ENCODE results near the gene CTNNA2. TPM values are rescaled to one million over a fixed set of nuclear protein-coding genes. Genes with fewer than 3 reads are reported as not detected.

The CTNNA2 gene
- total RNA-seq, 5 donors from 2014 or later (not counting 1 experiment from before 2014, with no cell fraction given): not detected

- Mint-ChIP-seq H3K27me3 (no peaks in the 10 kb centered on the region), H3K27ac (no peak overlapping the region), H3K36me3 (no peaks in the 10 kb centered on the region), H3K9me3 (peaks cover 3 to 27% (median 14%) of the 10 kb centered on the region in 3 donors), H3K4me1 (no peaks in the 10 kb centered on the region), H3K4me3 (no peak overlapping the region)
- no peak for DNase-seq
- no peak for ATAC-seq (replicated peaks in 1 of 4)
- H3K4me1 ChIP-seq (ENCODE audit: control insufficient read depth in 1 of 2, extremely low read depth in 1 of 2, insufficient read depth in 2 of 2, low read length in 2 of 2): no peaks in the 10 kb centered on the region
- no peaks in the 10 kb centered on the region for H3K36me3 ChIP-seq (ENCODE audit: control insufficient read depth in 2 of 2, extremely low read depth in 1 of 2, insufficient read depth in 1 of 2, low read length in 1 of 2)
- H3K9me3 ChIP-seq: peaks cover 2% of the 10 kb centered on the region
- CTCF ChIA-PET: no interaction called here
- POLR2A ChIA-PET: no interaction called here
- H3K27me3 ChIP-seq (replicated peaks in 1 of 2; ENCODE audit: control insufficient read depth in 2 of 2, extremely low read depth in 1 of 2, insufficient read depth in 2 of 2, low read length in 1 of 2): no peaks in the 10 kb centered on the region
- H3K4me3 ChIP-seq (ENCODE audit: control insufficient read depth in 1 of 2, extremely low read depth in 1 of 2, low read length in 1 of 2): no peak overlapping the region
- H3K27ac ChIP-seq (ENCODE audit: low read length): no peak overlapping the region
- 72% methylated on average over 5 of the region's 5 CpGs for WGBS (ENCODE audit: insufficient coverage)
These were observed 1035.6 kb downstream of the CTNNA2 start for GRCh38 chr2:80548469-80548868.

- no peaks in the 10 kb centered on the region for H3K27me3 ChIP-seq (replicated peaks in 1 of 2; ENCODE audit: control insufficient read depth in 2 of 2, extremely low read depth in 1 of 2, insufficient read depth in 2 of 2, low read length in 1 of 2)
- no peak overlapping the region for H3K4me3 ChIP-seq (ENCODE audit: control insufficient read depth in 1 of 2, extremely low read depth in 1 of 2, low read length in 1 of 2)
- no peaks in the 10 kb centered on the region for H3K4me1 Mint-ChIP-seq
- H3K27me3 Mint-ChIP-seq: no peaks in the 10 kb centered on the region
- H3K4me1 ChIP-seq (ENCODE audit: control insufficient read depth in 1 of 2, extremely low read depth in 1 of 2, insufficient read depth in 2 of 2, low read length in 2 of 2): no peaks in the 10 kb centered on the region
- CTCF ChIA-PET: no interaction called here
- H3K36me3 ChIP-seq (ENCODE audit: control insufficient read depth in 2 of 2, extremely low read depth in 1 of 2, insufficient read depth in 1 of 2, low read length in 1 of 2): no peaks in the 10 kb centered on the region
- H3K27ac Mint-ChIP-seq: no peak overlapping the region
- peaks cover 3 to 20% (median 14%) of the 10 kb centered on the region in 3 donors for H3K9me3 Mint-ChIP-seq
- H3K27ac ChIP-seq (ENCODE audit: low read length): no peak overlapping the region
- H3K4me3 Mint-ChIP-seq: no peak overlapping the region
- no peaks in the 10 kb centered on the region for H3K9me3 ChIP-seq
- POLR2A ChIA-PET: no interaction called here
- ATAC-seq (replicated peaks in 1 of 4): no peak
- no peak for DNase-seq
- no CpG with 5 or more reads among the region's 3 CpGs for WGBS (ENCODE audit: insufficient coverage)
- H3K36me3 Mint-ChIP-seq: no peaks in the 10 kb centered on the region
These were observed 1037.0 kb downstream of the CTNNA2 start for GRCh38 chr2:80549901-80550300.

GRCh38 chr2:80560326-80560725, 1047.5 kb downstream of the CTNNA2 start:
- peaks cover 10 to 20% (median 16%) of the 10 kb centered on the region in 3 donors for H3K9me3 Mint-ChIP-seq
- H3K27ac Mint-ChIP-seq: no peak overlapping the region
- H3K27me3 Mint-ChIP-seq: no peaks in the 10 kb centered on the region
- H3K27ac ChIP-seq (ENCODE audit: low read length): no peak overlapping the region
- DNase-seq (no peak), ATAC-seq (replicated peaks in 1 of 4) (no peak)
- no peaks in the 10 kb centered on the region for H3K9me3 ChIP-seq
- H3K4me1 Mint-ChIP-seq: no peaks in the 10 kb centered on the region
- H3K36me3 Mint-ChIP-seq: no peaks in the 10 kb centered on the region
- no peak overlapping the region for H3K4me3 ChIP-seq (ENCODE audit: control insufficient read depth in 1 of 2, extremely low read depth in 1 of 2, low read length in 1 of 2)
- CTCF ChIA-PET: no interaction called here
- H3K4me3 Mint-ChIP-seq: no peak overlapping the region
- H3K36me3 ChIP-seq (ENCODE audit: control insufficient read depth in 2 of 2, extremely low read depth in 1 of 2, insufficient read depth in 1 of 2, low read length in 1 of 2): no peaks in the 10 kb centered on the region
- H3K27me3 ChIP-seq (replicated peaks in 1 of 2; ENCODE audit: control insufficient read depth in 2 of 2, extremely low read depth in 1 of 2, insufficient read depth in 2 of 2, low read length in 1 of 2): no peaks in the 10 kb centered on the region
- POLR2A ChIA-PET: no interaction called here
- 29% methylated on average over 3 of the region's 4 CpGs for WGBS (ENCODE audit: insufficient coverage)
- H3K4me1 ChIP-seq (ENCODE audit: control insufficient read depth in 1 of 2, extremely low read depth in 1 of 2, insufficient read depth in 2 of 2, low read length in 2 of 2): no peaks in the 10 kb centered on the region

GRCh38 chr2:80568011-80568410, 1055.2 kb downstream of the CTNNA2 start:
- no CpG with 5 or more reads among the region's 3 CpGs for WGBS (ENCODE audit: insufficient coverage)
- Histone ChIP-seq H3K9me3 (no peaks in the 10 kb centered on the region), H3K4me1 (ENCODE audit: control insufficient read depth in 1 of 2, extremely low read depth in 1 of 2, insufficient read depth in 2 of 2, low read length in 2 of 2) (no peaks in the 10 kb centered on the region), H3K27me3 (replicated peaks in 1 of 2; ENCODE audit: control insufficient read depth in 2 of 2, extremely low read depth in 1 of 2, insufficient read depth in 2 of 2, low read length in 1 of 2) (no peaks in the 10 kb centered on the region), H3K27ac (ENCODE audit: low read length) (no peak overlapping the region), H3K36me3 (ENCODE audit: control insufficient read depth in 2 of 2, extremely low read depth in 1 of 2, insufficient read depth in 1 of 2, low read length in 1 of 2) (no peaks in the 10 kb centered on the region), H3K4me3 (ENCODE audit: control insufficient read depth in 1 of 2, extremely low read depth in 1 of 2, low read length in 1 of 2) (no peak overlapping the region)
- no peak for DNase-seq
- Mint-ChIP-seq H3K9me3 (peaks cover 19 to 21% (median 20%) of the 10 kb centered on the region in 3 donors), H3K36me3 (no peaks in the 10 kb centered on the region), H3K4me1 (no peaks in the 10 kb centered on the region), H3K4me3 (no peak overlapping the region), H3K27me3 (no peaks in the 10 kb centered on the region), H3K27ac (no peak overlapping the region)
- no peak for ATAC-seq (replicated peaks in 1 of 4)
- ChIA-PET CTCF (no interaction called here), POLR2A (no interaction called here)

GRCh38 chr2:80573167-80573566, 1060.3 kb downstream of the CTNNA2 start:
- DNase-seq (no peak), ATAC-seq (replicated peaks in 1 of 4) (no peak)
- Mint-ChIP-seq H3K4me3 (no peak overlapping the region), H3K36me3 (no peaks in the 10 kb centered on the region), H3K27me3 (no peaks in the 10 kb centered on the region), H3K4me1 (no peaks in the 10 kb centered on the region), H3K9me3 (peaks cover 9 to 17% (median 14%) of the 10 kb centered on the region in 3 donors), H3K27ac (no peak overlapping the region)
- H3K4me3 ChIP-seq (ENCODE audit: control insufficient read depth in 1 of 2, extremely low read depth in 1 of 2, low read length in 1 of 2): no peak overlapping the region
- H3K27me3 ChIP-seq (replicated peaks in 1 of 2; ENCODE audit: control insufficient read depth in 2 of 2, extremely low read depth in 1 of 2, insufficient read depth in 2 of 2, low read length in 1 of 2): no peaks in the 10 kb centered on the region
- no peak overlapping the region for H3K27ac ChIP-seq (ENCODE audit: low read length)
- H3K36me3 ChIP-seq (ENCODE audit: control insufficient read depth in 2 of 2, extremely low read depth in 1 of 2, insufficient read depth in 1 of 2, low read length in 1 of 2): no peaks in the 10 kb centered on the region
- H3K4me1 ChIP-seq (ENCODE audit: control insufficient read depth in 1 of 2, extremely low read depth in 1 of 2, insufficient read depth in 2 of 2, low read length in 2 of 2): no peaks in the 10 kb centered on the region
- ChIA-PET POLR2A (interaction anchor here in 1 of 2 donors (0.7 kb wide), 1 partner anchor 157 kb away, joined by 3 read pairs; no protein-coding TSS in a partner anchor), CTCF (no interaction called here)
- 40% methylated on average over 1 of the region's 6 CpGs for WGBS (ENCODE audit: insufficient coverage)
- no peaks in the 10 kb centered on the region for H3K9me3 ChIP-seq

GRCh38 chr2:80573950-80574349, 1061.1 kb downstream of the CTNNA2 start:
- DNase-seq (no peak), ATAC-seq (replicated peaks in 1 of 4) (no peak)
- CTCF ChIA-PET: no interaction called here
- no peak overlapping the region for H3K4me3 ChIP-seq (ENCODE audit: control insufficient read depth in 1 of 2, extremely low read depth in 1 of 2, low read length in 1 of 2)
- Mint-ChIP-seq H3K4me1 (no peaks in the 10 kb centered on the region), H3K36me3 (no peaks in the 10 kb centered on the region), H3K27me3 (no peaks in the 10 kb centered on the region), H3K4me3 (no peak overlapping the region), H3K9me3 (peaks cover 7 to 17% (median 7%) of the 10 kb centered on the region in 3 donors), H3K27ac (no peak overlapping the region)
- no peaks in the 10 kb centered on the region for H3K9me3 ChIP-seq
- WGBS (ENCODE audit: insufficient coverage): 77% methylated on average over 4 of the region's 10 CpGs
- POLR2A ChIA-PET: no interaction called here
- H3K4me1 ChIP-seq (ENCODE audit: control insufficient read depth in 1 of 2, extremely low read depth in 1 of 2, insufficient read depth in 2 of 2, low read length in 2 of 2): no peaks in the 10 kb centered on the region
- H3K36me3 ChIP-seq (ENCODE audit: control insufficient read depth in 2 of 2, extremely low read depth in 1 of 2, insufficient read depth in 1 of 2, low read length in 1 of 2): no peaks in the 10 kb centered on the region
- no peaks in the 10 kb centered on the region for H3K27me3 ChIP-seq (replicated peaks in 1 of 2; ENCODE audit: control insufficient read depth in 2 of 2, extremely low read depth in 1 of 2, insufficient read depth in 2 of 2, low read length in 1 of 2)
- H3K27ac ChIP-seq (ENCODE audit: low read length): no peak overlapping the region

- Histone ChIP-seq H3K9me3 (no peaks in the 10 kb centered on the region), H3K27ac (ENCODE audit: low read length) (no peak overlapping the region), H3K36me3 (ENCODE audit: control insufficient read depth in 2 of 2, extremely low read depth in 1 of 2, insufficient read depth in 1 of 2, low read length in 1 of 2) (no peaks in the 10 kb centered on the region), H3K4me3 (ENCODE audit: control insufficient read depth in 1 of 2, extremely low read depth in 1 of 2, low read length in 1 of 2) (no peak overlapping the region), H3K27me3 (replicated peaks in 1 of 2; ENCODE audit: control insufficient read depth in 2 of 2, extremely low read depth in 1 of 2, insufficient read depth in 2 of 2, low read length in 1 of 2) (no peaks in the 10 kb centered on the region), H3K4me1 (ENCODE audit: control insufficient read depth in 1 of 2, extremely low read depth in 1 of 2, insufficient read depth in 2 of 2, low read length in 2 of 2) (no peaks in the 10 kb centered on the region)
- Mint-ChIP-seq H3K27me3 (no peaks in the 10 kb centered on the region), H3K9me3 (peaks cover 3 to 8% (median 5%) of the 10 kb centered on the region in 3 donors), H3K4me1 (no peaks in the 10 kb centered on the region), H3K36me3 (no peaks in the 10 kb centered on the region), H3K4me3 (no peak overlapping the region), H3K27ac (no peak overlapping the region)
- ChIA-PET CTCF (no interaction called here), POLR2A (no interaction called here)
- 60% methylated on average over 1 of the region's 5 CpGs for WGBS (ENCODE audit: insufficient coverage)
- ATAC-seq (replicated peaks in 1 of 4): no peak
- no peak for DNase-seq
These were observed 1066.9 kb downstream of the CTNNA2 start for GRCh38 chr2:80579756-80580155.
